NCI-H1417 treated with DMSO at 0.1 percent for 48 hours (cell line): ENCODE measurements around the gene P2RY14.
A peak's percentile ranks its signal among the peaks of the same experiment; 100 is the strongest.

Experiments
- DNase-seq: peaks from one replicate; lab custom pipeline; 2025; lab: John Stamatoyannopoulos, UW

Gene P2RY14

DNA sequence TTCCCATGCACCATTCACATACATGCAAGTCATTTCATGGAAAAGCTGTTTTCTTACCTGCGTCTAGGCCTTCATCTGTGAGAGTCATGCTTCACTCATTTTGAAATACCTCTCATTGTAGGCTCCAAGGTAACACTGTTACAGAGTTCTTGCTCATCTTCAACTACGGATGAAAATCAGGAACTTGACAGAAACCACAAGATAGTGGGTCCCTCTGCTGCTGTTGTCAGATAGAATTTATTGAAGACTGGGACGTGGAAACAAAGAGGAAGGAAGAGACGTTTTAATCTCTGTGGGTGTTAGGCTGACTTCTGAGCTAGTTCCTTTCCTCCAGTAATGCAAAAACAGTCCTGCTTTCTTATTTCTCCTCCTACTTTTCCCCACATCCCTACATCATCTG, at the start of gene P2RY14:
Gene P2RY14 (minus strand): TSS at position 313 of the 400 bp plus-strand sequence. CDS start 64,226 bp downstream, outside the sequence.
- DNase-seq: no peak

DNA sequence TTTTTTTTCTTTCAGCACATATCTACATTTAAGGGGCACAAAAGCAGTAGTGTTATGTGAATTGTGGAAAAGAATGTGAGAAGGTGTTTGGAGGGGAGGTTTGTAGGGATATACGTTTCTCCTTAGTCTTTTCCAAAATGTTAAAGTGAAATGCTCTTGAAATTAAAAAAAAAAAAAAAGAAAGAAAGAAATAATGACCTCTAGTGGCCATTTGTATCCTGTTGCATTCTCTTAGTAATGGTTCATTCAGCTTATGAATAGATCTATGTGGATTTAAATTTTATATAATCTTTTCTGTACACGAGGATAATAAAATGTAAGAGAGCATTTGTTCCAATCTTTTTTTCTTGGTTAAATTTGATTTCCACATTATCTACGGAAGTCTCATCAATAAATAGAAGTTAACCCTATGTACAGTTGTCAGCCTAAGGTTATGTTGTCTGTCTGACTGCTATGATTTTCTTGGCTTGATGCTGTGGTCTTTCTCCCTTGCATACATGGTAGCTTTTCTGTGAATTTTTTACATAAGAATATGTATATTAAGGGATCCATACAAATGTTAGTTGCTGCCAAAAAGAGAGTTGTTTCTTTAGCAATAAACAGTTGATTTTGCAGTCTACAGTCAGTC, 49.3 kb upstream of the P2RY14 start:
- peak; percentile 3 for DNase-seq

DNA sequence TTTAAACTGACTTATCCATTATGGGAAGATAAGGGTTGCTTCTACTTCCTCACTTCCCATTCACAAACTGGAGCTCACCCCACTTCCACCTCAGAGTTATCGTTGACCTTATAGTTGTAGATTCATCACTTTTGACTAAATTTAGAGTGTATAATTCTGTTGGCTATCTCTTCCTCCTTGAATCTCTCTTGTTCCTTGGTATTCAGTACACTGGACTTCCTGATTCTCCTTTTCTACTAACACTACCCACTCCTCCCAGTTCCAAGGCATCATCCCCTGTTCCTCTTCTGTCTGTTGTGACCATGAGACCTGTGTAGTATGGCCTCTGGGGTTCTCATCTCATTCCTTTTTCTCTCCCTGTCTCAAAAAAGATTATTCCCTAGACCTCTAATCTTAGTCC, 44.2 kb upstream of the P2RY14 start:
- no peak for DNase-seq

DNA sequence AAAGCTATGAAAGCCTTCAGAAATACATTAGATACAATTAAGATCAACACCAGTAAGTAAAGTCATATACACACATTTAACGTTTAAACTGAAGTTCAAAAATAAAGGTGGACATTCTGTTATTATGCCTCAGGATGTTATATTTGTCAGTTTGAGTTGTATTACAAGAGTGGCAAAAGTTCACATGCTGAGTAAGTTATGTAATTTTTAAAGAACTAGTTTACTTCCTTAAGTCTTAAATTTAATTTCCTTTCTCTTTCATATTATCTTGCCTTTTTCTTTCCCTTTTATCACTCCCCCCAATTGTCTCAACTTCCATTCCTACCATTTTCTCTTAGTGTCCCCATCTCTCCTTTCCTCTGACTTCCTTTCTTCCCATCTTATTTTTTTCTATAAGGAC, 43.2 kb upstream of the P2RY14 start:
- no peak for DNase-seq

DNA sequence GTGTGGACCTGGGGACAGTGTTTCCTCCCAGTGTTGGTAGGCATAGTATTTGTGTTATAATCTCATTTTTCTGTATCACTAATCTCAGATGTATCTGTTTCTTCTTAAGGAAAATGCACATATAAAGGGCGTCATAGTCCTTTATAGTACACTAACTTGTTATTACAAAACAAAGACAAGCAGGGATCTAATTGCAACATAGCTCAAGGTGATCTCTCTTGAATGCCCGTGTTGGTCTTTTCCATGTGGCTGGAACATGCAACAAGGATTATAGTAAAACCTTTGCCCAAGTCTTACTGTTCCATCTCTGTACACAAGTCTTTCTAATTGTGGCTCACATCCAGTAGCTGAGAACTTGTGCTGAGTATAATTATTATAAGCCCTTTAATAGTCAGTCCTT, 41.8 kb upstream of the P2RY14 start:
- no peak for DNase-seq

DNA sequence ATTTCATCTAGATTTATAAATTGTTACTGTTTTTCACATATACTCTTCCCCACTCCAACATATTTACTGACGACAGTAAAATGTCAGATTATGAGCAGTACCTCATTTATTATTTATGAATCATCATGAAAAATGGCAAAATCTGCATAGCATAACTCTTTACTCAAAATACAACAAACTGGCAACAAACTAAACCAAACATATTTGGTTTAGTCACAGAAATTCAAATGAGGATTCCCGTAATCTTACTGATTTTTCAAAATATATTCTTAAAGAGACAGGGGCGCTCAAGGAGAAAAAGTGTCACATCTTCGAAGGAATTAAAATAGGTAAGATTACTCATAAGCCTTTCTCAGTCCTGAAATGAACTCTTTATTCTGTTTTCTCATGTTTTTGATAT, 41.3 kb upstream of the P2RY14 start:
- DNase-seq: no peak

DNA sequence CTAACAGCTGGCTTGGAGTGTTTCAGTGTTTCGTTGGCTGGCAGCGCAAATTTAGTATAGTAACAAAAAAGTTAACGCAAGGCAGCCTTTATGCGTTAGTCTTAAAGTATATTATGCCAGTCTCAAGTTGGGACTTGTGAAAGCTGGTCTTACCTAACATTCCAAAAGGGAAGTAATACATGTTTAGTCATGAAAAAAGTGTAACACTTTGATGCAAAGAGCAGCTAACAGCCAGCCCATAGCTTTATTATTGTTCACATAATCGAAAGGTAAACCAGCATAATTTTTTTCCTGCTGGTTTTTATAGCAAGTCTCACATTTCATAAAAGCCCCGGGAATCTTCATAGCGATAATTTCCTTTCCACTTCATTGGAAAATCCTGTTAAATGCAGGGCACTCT, 40.6 kb upstream of the P2RY14 start:
- DNase-seq: no peak

DNA sequence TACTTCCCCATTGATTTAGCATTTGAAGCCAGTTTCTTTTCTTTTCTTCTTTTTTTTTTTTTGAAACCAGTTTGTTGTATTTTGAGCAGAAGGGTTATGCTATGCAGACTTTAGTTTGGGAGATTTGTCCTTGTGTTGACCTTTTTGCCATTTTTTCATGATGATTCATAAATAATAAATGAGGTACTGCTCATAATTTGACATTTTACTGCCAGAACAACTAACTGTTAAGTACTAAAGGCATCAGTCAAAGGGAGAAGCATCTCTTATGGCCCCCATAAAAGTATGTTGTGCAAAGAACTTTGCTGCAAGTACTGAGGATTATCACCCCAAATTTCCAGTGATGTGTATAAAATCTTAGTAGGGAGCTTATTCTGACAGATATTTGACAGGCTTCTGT, 40.0 kb upstream of the P2RY14 start:
- DNase-seq: no peak

DNA sequence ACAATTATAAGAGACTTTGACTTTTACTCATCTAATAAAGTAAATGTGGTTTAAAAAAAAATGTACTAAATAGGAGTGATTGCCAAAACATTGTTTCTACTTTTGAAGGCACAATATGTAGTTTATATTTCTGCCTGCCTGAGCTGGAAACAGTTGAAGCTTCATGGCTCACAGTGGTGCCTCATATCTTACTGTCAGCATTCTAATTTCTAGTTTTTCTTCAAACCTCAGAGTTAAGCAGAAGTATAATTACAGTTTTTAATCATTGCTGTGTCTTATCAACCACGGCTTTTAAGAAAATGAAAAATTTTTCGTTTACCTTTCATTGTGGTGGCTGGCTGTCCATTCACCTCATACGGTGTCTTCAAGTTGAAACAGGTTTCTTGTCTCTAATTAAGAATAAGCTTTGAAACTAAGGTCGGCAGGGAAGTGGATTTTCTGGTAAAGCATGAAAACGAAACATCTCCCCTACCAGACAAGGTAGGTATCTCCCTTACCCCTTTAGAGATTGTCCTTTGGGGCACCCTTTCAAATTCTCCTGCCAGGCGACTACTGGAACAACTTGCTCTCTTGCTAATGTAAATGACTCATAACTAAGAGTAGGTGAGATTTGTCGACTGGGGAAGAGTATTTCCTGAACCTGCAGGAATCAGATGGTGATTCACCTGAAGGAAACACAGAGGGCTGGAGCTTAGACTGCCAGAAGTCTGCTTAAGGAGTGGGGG, 38.1 kb upstream of the P2RY14 start, which contains the start of gene GPR87:
Gene GPR87 (minus strand): TSS at position 554 of the 725 bp plus-strand sequence. CDS start 16,720 bp downstream, outside the sequence.
- DNase-seq: no peak

DNA sequence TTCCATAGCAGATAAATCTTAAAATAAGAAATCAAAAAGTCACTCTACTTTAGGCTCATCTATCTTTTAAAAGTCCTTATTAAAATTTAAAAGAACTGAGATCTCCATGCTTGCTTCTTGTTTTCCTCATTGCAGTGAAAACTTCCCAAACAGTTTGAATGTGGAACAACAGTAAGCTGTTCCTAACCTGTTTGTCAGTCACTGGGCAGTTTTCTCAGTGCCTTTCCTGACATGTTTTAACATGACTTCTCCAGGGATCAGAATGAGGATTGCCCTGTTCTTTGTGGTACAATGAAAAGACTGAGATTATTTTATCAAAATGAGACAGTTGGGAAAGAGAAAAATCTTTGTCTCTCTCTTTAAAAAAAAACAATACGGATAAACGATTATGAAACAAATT, 37.5 kb upstream of the P2RY14 start:
- no peak for DNase-seq

DNA sequence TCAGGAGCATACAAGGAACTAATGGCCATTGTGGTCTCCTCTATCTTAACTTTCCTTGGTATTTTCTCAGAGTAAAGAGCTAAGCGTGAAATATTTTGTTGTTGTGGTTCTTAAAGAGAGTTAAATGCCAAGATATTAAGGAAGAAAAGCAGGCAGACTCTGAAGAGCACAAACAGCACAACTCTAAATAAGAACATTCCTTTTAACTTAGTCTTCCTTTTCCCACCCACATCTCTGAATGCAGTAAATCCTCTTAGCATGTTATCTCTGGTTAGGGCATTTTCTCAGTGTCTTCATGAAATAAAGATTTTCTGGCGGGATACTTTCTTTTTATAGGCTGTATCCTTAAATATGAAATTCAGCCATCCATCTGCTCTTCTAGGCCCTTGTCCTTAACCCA, 36.8 kb upstream of the P2RY14 start:
- DNase-seq: no peak

DNA sequence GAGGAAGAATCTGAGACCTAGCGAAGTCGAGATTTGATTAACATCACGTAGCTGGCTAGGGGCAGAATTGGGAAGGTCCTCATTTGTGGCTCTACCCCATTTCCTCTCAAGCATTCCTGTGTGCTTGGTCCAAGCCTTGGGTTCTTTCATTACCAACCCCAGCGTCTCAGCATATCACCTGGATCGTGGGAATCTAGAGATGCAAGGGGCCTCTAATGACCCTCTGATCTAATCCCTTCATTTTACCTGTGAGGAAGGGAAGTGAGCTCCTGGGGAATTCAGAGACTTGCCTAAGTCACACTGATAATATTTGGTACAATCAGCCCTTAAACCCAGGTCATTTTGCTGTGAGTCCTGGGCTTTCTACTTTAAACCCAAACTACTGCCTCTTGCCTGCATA, 36.3 kb upstream of the P2RY14 start:
- DNase-seq: no peak

DNA sequence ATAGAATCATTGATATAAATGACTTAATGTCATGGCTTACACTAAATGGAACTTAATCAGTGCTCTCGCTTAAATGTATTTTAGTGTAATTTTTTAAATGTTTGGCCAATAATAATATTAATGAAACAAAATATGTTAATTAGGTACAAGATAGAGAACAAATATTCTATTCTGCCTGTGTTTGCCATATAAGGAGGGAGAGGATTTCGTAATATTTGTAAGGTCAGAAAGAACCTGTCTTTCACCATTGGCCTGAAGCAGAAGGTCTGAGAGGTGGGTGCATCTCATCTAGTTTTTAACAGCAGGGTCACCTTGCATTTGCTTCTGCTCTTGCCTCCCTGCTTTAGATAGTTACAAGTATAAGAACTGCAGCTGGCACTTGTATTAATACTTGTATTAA, 35.8 kb upstream of the P2RY14 start:
- no peak for DNase-seq

DNA sequence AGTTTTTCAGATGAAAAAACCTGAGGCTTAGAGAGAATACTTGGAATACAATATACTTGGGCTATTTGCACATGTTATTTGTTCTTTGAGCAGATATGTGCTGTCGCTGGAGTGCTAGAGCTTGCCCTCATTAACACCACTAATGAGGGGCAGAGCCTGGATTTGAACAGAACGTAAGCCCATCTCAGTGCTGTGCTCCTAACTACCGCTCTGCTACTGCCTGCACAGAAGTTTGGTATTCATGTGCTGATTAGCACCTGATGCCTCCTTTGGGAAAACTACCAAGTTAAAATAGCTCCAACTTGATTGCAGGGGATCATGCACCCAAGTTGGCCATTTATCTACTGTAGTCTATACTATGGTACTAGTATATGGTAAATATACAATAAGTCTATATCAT, 34.6 kb upstream of the P2RY14 start:
- DNase-seq: no peak

DNA sequence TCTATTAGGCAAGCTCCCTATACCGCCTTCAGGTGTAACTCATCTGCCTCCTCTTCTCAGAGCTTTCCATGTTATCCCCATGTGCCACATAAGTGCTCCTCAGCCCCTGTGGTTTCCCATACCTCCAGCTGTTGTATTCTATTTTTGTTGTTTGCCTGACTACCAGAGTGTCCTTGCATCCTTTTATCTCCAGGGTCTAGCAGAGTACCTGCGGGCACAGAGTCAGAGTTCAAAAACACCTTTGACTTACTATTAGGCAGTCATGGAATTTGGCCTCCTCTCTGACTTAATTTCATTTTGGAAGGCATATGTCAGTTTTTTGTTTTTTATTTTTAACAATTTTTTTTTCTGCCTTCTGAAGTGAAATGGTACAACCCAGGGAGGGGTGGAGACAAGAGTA, 31.2 kb upstream of the P2RY14 start:
- DNase-seq: no peak

DNA sequence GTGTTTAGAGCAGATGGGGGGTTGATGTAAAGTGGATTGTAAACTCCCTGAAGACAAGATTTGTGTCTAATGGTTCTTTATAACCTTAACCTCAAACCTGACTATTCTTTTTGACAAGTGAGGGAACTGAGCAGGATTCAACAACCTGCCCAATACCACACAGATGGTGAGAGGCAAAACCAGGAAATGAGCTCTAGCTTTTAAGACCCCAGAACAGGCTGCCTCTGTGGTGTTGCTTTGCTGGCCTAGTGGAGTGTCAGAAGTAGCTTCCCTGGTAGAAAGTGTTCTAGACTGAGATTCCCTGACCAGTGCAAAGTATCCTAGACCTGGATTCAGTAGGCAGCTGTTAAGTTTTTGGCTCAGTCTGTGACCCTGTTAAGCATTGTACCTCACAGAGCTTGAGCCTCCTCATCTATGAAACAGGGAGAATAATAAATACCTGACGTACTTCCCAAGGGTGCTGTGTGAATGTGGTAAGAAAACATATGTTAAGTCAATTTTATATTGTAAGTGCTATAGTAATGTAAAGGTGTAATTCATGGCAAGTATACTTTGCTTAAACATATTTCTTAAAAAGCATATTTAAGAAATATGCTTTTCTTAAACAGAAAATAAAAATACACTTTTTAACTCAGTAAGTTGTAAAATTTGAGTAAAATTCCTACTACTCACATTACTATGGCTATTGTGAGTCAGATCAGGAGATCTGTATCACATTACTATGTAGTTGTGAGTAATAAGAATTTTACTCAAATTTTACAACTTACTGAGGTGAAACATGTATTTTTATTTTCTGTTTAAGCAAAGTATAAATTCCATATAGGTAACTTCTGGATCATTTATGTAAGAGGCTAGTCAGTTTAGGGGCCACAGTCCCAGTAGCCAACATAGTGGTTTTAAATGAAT, 29.5 kb upstream of the P2RY14 start:
- no peak for DNase-seq

DNA sequence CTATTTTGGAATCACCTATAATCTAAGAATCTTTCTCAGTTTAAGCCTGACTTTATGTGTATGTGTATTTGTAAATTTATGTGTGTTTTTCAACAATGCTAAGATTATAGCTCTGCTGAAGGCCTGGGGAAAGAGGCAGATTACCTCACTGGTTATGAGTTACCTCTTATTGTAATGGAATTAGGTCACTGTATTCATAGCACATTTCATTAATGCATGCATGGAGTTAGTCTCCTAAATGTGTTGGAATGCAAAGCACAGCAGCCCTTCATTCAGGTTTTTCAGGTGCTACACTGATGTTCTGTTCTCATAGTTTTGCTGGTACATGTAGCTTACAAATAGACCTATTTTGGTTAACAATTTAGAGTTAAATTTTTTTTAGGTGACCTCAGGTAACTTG, 28.8 kb upstream of the P2RY14 start:
- DNase-seq: no peak

DNA sequence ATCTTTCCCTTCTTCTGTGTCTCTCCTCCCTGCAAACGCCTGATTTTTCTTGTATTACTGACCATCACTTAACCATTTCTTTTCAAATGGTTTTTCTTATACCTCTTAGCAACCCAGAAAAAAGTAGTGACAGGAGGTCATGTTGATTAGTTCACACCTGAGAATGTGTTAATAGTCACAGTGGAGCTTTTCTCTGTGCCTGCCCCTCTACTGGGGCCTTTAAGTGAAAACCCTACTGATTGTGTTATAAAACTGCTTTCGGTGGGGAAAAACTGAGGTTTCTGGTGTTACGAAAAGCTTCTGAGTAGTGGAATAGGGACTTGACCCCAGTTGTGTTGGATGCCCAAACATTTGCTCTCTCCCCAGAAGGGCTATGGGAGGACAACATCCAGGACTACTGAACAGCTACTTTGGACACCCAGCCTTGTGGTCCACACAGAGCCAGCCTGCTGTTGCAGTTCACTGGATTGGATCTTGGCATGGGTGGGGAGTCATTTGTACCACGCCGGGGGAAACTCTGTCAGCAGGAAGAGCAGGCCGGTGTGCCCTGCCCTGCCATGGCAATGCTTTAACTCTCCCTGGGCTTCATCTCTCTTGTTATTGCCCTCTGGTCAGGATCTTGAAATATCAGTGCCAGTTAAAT, 27.9 kb upstream of the P2RY14 start:
- DNase-seq: no peak

DNA sequence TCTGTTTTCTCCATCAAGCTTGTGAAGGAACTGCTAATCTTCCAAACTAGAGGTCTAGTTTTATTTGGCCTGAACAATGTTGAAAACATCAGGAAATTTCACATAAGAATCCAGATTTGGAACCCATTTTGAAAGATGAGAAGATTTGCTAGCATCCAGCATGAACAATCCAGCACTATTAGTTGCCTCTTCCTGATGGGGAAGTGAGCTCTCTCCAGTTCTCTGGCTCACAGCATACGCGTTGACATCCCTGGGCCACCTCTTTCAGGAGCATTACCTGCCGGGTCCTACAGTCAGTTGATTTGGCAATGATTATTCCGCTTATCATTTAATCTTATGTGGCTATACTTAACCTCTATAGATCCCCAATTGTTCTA, 27.4 kb upstream of the P2RY14 start:
- no peak for DNase-seq

DNA sequence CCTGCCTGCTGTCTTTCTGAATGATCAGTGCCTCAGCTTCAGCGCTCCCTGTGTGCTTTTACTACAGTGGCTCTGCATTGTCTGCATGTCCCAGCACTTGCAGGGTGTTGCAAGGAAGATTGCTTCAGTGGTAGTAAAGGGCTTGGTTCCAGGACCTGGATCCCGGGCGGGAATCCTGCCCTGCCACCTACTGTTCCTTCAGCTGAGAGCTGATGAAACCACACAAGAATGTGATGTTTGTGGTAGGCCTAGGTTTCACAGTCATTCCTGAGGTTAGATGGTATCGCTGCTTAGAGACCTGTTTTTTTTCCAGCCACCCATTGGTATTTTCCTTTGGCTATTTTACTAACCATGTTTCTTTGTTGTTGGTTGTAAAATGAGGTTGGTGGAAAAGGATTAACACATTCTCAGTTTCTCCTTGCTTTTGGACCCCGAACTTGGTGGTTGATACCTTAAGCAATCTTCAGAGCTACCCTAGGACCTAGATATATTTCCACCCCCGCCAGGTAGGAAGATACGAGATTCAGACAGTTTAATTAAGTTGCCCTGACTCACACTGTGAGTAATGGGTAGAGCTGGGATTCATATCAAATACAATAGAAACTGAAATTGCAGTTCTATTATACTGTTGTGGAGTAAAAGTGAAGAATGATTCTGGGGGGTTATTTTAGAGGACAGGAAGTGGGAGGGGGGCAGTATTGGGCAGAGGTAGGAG, 26.9 kb upstream of the P2RY14 start:
- no peak for DNase-seq

DNA sequence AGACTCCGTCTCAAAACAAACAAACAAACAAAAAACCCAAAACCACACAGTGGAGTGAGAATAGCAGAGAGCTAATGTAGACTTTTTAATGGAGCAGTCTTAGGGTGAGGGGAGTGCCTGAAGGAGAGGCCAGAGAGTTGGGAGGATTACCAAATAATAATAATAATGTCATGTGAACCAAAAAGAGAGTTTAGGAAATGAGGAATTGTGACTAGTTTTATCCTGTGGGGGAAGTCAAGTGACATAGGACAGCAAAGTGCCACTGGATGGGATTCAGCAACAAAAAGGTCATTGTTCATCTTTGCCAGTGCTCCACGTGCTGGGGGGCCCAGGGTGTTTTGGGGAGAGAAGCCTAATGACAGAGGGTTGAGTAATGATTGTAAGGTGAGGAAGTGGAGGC, 25.4 kb upstream of the P2RY14 start:
- no peak for DNase-seq

DNA sequence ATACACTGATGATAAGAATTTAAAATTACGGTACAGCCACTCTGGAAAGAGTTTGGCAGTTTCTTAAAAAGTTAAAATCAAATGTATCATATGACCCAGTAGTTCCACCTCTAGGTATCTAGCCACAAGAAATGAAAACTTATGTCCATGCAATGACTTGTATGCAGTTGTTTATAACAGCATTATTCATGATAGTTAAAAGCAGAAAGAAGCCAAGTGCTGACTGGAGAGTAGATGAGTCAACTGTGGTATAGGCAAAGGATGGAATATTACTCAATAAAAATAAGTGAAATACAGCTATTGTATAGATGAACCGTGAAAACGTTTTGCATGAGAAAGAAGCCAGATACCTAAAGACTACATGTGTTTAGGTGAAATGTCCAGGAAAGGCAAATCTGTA, 23.4 kb upstream of the P2RY14 start:
- DNase-seq: no peak
